Activated CD4-positive, alpha-beta T cell treated with anti-CD3 and anti-CD28 coated beads for 4 hours (primary cell): ENCODE measurements around the gene ITGAE.
"Not testable (repeated sequence)": the region's sequence is repeated elsewhere in the genome, so short reads cannot be mapped to it uniquely, and the experiment has no call there.

Experiments used
- DNase-seq, 2 donors: peaks; one replicate each; pipeline ENCODE4 v3.0.0-alpha.2; 2020

The ITGAE gene, protein sequence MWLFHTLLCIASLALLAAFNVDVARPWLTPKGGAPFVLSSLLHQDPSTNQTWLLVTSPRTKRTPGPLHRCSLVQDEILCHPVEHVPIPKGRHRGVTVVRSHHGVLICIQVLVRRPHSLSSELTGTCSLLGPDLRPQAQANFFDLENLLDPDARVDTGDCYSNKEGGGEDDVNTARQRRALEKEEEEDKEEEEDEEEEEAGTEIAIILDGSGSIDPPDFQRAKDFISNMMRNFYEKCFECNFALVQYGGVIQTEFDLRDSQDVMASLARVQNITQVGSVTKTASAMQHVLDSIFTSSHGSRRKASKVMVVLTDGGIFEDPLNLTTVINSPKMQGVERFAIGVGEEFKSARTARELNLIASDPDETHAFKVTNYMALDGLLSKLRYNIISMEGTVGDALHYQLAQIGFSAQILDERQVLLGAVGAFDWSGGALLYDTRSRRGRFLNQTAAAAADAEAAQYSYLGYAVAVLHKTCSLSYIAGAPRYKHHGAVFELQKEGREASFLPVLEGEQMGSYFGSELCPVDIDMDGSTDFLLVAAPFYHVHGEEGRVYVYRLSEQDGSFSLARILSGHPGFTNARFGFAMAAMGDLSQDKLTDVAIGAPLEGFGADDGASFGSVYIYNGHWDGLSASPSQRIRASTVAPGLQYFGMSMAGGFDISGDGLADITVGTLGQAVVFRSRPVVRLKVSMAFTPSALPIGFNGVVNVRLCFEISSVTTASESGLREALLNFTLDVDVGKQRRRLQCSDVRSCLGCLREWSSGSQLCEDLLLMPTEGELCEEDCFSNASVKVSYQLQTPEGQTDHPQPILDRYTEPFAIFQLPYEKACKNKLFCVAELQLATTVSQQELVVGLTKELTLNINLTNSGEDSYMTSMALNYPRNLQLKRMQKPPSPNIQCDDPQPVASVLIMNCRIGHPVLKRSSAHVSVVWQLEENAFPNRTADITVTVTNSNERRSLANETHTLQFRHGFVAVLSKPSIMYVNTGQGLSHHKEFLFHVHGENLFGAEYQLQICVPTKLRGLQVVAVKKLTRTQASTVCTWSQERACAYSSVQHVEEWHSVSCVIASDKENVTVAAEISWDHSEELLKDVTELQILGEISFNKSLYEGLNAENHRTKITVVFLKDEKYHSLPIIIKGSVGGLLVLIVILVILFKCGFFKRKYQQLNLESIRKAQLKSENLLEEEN

DNA sequence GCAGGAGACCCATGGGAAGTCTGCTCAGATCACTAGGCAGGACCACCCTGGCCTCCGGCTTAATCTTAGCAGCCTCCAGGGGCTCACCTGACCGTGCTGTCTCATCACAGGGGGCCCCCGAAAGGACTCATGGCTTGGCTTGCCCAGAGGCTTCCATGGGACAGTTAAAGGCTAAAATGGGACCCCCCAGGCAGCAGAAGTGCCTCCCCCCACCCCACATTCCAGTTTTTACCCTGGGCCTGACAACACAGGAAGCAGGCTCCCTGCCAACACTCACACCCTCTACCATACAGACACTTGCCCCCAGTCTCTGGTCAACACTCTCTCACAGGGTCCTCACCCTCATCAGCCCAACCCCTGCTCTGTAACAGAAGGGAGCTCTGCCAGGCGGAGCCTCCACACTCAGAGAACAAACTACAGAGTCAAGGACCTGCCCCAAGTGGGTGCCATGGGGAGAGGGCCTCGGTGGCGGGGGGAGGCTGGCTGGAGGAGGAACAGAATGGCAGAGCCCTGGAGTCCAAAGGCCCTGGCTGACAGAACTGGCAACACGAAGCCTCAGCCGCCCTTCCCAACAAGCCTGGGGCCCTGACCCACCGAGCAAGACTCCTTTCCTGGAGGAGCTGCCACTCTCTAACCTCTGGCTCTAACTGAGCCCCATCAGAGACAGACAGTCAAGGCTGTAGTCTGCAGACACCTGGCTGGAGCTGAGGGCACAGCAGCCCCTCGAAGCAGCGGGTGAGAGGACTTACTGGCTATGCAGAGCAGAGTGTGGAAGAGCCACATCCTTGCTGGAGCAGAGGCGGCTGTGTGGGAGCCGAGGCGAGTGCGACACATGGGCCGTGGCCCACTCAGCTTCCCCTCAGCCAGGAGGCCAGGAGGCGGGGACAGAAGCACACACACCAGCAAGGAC, at the start of gene ITGAE:
Gene ITGAE, minus strand, starts transcription at position 827 of the 910 bp plus-strand sequence. Its CDS starts 44 bp downstream, at position 783.
- DNase-seq: no peak

DNA sequence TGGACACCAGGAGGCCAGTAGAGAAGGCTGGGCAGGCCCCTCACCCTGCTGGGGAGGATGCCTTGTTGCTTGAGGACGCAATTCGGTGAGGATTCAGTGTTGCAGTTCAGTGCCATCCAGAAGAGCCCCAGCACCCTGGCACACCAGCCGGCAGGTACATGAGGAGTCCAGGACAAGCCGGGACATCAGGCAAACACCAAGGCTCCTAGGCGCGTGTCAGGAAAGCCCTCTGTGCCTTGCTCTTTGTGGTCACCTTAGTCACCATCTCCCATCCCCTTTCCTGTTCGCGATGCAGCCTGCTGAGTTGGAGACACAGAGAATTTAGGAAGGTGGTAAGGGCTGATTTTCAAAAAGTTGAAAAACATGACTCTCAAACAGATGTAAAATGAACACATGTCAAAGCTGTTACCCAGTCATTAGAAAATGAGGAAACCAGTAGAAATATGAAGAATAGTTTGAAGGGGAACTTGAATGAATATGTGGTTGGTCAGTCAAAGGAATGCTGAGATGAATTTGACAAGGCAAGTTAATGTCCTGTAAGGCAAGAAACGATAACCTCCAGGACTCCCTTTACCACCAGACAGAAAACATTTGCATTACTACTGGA, 47.3 kb upstream of the ITGAE start:
- DNase-seq: no peak

DNA sequence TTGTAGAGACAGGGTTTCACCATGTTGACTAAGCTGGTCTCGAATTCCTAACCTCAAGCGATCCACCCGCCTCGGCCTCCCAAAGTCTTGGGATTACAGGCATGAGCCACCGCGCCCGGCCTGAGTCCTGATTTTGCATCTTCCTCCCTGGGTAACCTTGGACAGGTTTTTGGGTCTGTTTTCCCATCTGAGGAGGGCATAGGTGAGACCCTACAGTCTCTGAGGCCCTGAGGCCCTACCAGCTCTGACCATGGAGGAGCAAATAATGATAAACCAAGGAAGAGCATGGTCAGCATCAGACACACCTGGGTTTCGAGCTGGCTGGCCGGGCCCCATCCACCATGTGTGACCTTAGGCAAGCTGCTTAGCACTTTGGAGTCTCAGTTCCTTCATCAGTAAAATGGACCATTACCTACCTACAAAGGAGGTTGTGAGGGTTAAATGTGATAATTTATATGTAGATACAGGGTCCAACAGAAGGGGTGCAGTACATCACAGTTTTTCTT, 46.2 kb upstream of the ITGAE start:
- no peak for DNase-seq

DNA sequence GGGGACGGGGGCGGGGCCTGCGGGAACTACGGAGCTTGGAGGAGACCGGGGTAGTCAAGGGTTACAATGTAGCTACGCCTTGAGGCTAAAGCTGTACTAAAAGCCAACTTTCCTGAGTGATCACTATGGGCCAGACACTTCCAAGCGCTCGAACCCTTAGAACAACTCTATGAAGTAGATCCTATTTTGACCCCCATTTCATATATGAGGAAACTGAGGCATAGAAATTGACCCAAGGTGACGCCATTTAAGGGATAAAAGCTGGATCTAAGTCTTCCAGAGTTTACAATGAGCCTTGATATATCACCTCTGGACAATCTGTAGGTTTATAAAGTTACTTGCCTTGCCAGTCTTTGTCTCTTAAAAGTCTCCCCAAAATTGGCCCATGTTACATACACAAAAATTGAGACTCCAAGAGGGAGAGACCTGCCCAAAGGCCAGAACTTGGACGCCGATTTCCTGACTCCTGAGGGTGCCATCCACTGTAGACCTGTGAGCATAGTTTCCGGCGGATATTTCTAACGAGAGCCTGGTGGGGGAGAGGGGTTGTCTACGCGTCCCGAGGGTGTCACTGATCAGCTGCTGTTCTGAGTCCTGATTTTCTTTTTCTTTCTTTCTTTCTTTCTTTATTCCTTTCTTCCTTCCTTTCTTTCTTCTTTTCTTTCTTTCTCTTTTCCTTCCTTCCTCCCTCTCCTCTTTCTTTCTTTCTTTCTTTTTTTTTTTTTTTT, 45.6 kb upstream of the ITGAE start:
- no peak for DNase-seq

DNA sequence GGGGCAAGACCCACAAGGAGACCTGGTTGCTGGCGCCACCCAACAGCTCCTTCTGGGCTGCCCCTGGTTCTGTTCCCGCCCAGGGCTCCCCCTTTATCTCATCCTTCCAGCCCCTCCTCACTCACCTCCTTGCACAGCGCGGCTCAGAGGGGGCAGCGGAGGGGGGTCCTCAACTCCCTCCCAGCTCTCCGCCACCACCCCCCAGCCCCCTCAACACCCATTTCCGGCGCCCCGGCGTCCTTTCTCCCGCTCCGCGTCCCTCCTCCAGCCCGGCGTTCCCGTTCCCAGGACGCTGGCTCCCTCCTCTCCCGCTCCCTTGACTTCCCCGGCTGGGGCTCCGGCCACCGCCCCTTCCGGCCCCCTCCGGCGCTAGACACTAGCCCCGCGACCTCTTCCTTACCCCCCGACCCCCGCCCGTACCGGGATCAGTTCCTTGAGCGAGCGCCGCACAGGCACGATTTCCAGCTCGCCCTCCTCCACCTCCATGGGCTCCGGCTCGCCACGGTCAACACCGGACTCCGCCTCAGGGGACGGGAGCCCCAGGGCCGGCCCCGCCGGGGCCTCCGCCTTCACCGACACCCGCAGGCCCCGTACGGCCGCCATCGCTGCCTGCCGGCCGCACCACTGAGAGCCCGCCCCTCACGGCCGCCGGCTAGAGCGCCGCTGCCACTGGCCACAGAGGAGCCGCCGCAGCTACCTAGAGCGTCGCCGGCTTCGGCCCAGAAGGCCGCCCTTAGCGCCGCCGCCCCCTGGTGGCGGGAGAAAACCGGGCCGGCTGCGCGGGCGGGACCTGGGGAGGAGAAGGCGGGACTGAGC, 44.8 kb upstream of the ITGAE start, which contains the start of gene NCBP3:
Gene NCBP3, minus strand, starts transcription at position 626 of the 816 bp plus-strand sequence. Its CDS starts 23 bp downstream, at position 603.
- DNase-seq: peak; percentile 90 to 91

DNA sequence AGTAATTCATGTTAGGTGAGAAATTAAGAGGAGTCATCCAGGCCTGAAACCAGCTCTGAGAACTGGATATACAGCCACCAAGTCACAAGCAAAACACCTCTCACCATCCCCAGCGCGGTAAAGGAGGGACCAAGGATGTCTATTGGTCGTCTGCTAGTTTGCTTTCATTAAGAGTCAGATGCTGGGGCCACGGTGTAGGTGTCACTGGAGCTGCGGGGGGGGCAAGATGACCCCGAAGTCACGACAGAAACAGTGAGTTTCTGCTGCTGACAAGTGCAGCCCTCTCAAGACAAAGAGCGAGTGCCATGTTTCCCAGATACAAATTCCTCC, 44.3 kb upstream of the ITGAE start:
- peak; percentile 25 to 27 for DNase-seq

DNA sequence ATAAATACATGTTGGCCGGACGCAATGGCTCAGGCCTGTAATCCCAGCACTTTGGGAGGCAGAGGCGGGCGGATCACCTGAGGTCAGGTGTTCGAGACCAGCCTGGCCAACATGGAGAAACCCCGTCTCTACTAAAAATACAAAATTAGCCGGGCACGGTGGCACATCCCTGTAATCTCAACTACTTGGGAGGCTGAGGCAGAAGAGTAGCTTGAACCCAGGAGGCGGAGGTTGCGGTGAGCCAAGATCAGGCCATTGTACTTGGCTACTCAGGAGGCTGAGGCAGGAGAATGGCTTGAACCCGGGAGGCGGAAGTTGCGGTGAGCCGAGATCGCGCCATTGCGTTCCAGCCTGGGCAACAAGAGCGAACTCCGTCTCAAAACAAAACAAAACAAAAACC, 43.6 kb upstream of the ITGAE start:
- DNase-seq: not testable (repeated sequence)

DNA sequence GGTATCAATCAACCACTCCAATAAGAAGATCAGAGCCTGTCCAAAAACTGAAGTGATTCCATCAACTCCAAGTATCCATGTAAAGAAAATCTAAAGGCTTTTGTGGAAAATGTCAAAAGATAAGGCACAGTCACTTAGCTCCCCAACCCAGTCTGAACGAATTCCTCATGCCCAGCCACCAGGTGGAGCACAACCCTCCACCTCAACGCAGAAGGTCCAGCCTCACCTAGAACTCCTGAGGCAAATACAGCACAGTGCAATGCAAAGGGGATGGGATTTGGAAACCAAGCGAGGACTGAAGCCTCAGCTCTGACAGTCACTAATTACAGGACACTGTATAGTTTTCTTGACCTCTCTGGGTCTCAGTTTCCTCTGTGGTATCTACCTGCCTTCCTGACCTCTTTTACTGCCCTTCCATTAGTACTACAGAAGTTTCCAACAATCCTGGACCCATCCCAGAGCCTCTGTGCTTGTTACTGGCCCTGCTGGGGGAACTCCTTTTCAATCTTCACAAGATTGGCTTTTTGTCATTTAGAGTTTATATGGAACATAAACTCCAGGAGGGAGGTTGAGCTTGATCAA, 43.0 kb upstream of the ITGAE start:
- DNase-seq: peak; percentile 41 to 44

DNA sequence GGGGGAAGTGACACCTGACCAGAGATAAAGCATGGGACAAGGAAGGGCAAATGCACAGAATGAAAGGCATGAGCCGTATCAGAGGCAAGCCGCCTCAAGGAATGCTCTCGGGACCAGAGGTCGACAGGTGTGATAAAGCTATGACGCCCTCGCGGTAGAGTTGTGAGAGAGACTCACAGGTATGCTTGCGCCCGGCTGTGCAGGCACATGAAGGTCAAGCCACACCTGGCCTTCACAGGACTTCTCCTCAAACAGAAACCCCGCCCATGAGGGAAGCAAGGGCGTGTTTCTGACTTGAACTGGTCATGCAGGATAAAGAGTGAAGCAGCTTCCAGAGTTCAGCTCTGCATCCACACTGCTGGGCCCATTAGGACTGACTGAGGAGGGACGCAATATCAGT, 37.2 kb upstream of the ITGAE start:
- no peak for DNase-seq

DNA sequence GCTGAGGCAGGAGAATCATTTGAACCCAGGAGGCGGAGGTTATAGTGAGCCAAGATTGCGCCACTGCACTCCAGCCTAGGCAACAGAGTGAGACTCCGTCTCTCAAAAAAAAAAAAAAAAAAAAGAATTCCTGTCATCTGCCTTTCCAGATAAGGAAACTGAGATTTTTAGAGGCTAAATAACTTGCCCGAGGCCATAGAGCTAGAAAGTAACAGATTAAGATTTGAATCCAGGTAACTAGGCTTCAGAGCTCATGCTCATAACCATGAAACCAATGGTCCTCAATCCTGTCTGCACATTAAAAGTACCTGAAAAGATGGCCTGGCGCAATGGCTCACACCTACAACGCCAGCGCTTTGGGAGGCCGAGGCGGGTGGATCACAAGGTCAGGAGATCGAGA, 35.6 kb upstream of the ITGAE start:
- no peak for DNase-seq

DNA sequence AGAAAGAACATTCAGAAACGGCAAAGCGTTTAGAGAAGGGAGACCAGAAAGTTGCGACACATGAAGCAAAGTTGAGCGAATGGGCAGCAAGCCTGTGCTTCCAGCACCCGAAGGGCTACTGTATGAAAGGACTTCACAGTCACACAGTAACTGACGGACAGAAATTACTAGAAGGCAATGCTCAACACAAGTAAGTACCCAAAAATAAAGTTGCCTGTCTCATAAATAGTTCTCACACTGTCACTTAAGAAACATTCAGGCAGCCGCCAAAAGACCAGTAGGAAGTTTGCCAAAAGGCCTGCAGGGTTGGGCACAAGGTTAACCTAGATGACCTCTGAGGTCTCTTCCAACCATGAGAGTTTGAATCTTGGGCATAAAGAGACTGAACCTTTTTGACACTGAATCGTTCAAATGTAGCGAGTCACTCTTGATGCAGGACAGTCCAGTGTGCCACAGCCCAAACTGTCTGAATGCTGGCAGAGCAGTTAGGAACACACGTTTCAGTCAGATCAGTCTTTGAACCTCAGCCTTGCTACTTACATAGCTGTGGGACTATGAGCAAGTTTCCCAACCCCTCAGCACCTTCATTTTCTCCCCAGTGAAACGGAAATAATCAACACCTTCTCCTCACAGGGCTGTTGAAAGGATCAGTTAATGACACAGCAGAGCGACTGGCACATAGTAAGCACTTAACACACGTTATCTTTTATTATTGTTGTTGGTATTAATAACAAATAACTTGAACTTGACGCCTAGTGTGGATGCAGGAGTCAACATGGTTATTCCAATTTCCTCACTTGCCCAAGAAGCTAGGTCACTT, 34.6 kb upstream of the ITGAE start:
- no peak for DNase-seq

DNA sequence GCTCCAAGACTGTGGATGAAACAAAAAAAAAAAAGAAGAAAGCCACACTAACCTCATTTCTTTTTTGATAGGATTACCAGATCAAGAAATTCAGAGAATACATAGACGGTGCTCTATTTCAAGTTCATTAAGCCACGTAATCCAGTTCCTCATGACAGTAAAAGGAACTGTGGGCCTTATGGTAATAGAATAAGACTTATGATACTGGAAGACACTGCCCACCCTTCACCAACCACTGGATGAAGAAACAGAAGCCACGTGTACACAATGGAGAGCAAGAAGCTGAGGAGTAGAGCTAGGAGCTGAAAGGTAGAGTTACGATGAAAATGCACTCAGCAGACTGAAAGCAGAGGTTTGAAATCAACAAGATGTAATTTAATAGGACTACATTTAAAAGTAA, 33.8 kb upstream of the ITGAE start:
- no peak for DNase-seq

DNA sequence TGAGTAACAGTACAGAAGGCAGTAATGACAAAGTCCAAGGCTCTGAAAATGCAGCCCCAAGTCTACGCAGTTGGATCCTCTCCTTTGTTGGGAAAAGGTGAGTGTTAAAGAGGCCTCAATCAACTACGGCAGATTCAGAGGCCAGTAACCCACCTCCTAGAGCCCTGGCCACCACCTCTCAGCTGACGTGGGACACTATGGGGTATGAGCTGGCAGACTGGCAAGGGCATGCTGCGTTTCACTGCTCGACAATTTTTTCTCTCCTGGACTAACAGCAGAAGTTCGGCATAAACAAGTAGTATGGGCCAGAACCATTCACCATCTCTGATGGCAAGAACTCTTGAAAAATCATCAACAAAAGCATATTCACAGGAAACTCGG, 27.9 kb upstream of the ITGAE start:
- DNase-seq: no peak

DNA sequence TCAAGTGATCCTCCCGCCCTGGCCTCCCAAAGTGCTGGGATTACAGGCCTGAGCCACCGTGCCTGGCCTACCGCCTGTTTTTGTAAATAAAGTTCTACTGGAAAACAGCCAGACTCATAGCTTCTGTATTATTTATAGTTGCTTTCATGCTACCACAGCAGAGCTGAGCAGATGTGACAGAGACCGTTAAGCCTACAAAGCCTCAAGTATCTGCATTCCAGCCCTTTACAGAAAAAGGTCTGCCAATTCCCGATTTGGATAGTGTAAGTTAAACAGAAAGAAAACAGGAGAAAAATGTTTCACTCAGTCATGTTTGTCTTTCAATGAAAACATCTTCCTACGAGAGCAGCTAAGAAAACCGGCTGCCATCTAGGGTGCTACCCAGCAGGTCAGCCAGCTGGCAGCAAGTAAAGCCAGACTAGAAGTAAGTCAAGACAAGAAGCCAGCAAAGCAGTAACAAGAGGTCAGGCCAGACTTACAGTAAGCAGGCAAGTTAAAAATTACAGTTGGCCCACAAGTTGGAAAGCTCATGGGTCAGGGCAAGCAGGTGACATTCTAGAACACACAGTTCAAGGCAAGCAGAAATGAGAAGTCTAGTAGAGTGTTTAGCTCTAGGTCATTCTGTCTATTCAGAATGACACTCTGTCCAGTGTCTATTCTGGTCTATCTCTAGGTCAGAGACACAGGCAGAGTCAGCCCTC, 27.3 kb upstream of the ITGAE start:
- no peak for DNase-seq

DNA sequence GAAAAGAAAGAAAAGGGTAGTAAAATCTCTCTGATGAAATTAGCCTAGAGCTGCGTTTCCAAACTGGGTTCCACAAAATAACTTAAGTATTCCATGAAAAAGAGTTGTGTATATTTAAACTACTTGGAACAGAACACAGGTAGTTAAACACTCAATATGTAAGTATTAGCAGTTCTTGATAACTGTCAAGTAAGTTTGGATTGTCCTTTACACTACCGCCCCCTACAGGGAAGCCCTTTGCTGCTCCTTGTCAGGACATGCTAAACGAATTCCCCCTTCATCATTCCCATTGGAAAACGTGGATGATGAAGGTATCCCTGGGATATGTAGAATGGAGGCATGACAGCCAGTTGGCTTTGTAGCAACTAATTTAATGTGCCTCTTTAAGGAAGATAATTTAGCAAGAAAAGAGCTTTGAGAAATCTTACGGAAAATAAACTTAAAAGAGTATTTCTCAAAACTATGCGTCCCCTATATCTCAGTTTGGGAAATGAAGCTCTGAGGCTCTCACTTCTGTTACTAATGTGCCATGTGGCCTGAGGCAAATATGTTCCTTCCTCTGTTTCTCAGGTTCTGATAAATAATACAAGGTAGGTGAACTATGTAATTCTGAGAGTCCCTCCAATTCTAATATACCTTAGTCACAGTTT, 26.3 kb upstream of the ITGAE start:
- peak; percentile 67 to 81 for DNase-seq

DNA sequence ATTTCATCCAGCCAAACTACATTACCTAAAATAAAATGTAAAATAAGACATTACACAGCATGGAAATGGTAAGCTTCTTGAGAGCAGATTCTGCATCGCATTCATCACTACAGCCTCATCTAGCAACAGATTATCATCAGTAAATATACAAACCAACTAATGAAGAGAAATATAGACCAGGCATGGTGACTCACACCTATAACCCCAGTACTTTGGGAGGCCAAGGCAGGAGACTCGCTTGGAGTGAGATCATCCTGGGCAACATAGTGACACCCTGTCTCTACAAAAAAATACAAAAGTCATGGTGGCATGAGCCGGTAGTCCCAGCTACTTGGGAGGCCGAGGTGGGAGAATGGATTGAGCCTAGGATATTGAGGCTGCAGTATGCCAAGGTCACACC, 25.2 kb upstream of the ITGAE start:
- DNase-seq: no peak

DNA sequence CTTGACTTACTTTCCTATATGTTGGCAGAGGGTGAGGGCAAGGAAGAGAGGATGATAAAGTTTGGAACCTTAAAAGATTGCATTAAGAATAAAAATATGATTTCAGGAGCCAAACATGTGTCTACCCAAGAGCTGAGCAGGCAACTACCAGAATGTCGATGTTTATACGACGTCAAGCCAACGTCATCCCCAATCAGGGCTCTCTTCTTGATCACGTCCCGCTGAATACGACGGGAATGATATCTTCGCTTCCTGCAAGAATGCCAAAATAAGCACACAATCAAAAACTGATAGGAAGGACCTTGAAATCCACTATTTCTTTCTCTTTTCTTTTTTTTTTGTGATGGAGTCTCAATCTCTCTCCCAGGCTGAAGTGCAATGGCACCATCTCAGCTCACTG, 20.1 kb upstream of the ITGAE start:
- no peak for DNase-seq

DNA sequence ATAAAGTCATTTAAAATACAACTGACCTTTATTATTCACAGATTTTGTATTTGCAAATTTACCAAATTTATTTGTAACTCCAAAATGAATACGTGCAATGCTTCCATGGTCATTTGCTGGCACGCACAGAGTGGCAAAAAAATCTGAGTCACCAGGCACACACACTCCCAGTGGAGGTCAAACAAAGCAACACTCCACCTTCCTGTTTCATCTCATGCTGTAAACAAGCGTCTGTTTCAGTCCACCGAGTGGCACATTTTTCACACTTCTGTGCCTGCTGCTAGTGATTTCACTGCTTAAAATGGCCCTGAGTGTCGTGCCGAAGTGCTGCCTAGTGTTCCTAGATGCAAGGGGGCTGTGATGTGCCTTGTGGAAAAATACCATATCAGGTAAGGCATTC, 17.8 kb upstream of the ITGAE start:
- no peak for DNase-seq
